Fibroblast of skin of back (primary cell): ENCODE data around the gene NPPA. TPM values are rescaled to one million over a fixed set of nuclear protein-coding genes. Genes with fewer than 3 reads are reported as not detected.
A peak's percentile ranks its signal among the peaks of the same experiment; 100 is the strongest.
"Not testable (repeated sequence)": the region's sequence is repeated elsewhere in the genome, so short reads cannot be mapped to it uniquely, and the experiment has no call there.

ENCODE experiments used
- DNase-seq: peaks from one replicate; pipeline ENCODE4 v3.0.0-alpha.2; 2013
- polyA plus RNA-seq, 2 experiments: library from polyadenylated mRNA; unstranded; fragments of 120-200 nt; gene quantifications; one replicate each; pipeline ENCODE4 v1.2.1, GENCODE V29; 2013; ENCODE audit not compliant: insufficient read length in 2 of 2

NPPA gene
- 0.22 TPM for polyA plus RNA-seq (2013, experiment 1 of 2; ENCODE audit: insufficient read length)
- not detected for polyA plus RNA-seq (2013, experiment 2 of 2; ENCODE audit: insufficient read length)

DNA sequence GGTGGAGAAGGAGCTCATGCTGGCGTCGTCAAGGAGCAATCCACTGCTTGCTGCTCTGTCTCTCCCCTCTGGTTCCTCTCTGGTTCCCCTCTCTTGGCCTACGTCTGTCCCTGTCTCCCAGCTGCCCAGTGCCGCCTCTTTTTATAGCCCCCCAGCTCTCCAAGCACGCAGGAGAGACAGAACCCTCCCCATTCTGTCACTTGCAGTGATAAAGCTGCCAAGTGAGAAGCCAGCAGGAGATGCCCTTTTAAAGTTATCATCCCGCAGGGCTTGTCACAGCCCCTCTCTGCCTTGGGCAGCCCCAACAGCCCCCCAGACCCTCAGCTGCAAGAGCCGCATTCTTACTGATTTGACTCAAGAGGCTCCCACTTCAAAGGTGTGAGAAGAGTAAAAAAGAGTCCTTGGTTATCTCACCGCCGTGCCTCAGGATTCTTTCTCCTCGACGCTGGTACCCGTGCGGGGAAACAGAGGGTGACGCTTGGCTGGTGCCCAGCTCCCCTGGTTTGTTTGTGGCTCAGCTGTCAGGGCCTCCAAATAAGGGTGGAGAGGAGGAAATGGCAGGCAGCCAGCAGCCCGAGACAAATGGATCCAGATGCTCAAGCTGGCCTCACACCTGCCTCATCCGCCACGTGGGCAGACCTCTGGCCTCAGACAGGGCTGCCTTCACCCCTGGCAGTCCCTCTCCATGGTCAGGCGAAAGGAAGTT, at the start of gene NPPA:
NPPA (minus strand) TSS at position 117 of the 706 bp plus-strand sequence; CDS start at position 18, 99 bp downstream.
- DNase-seq = peak; percentile 11

DNA sequence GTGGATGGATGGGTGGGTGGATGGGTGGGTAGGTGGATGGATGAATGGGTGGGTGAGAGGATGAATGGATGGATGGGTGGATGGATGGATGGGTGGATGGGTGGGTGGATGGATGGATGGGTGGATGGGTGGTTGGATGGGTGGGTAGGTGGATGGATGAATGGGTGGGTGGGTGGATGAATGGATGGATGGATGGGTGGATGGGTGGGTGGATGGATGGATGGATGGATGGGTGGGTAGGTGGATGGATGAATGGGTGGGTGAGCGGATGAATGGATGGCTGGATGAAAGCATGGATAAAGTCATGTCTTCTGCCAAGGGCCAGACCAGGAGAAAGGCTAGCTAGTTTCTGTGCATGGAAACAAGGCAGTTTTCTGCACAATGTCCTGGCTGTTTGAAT, 46.9 kb upstream of the NPPA start:
- DNase-seq = not testable (repeated sequence)

DNA sequence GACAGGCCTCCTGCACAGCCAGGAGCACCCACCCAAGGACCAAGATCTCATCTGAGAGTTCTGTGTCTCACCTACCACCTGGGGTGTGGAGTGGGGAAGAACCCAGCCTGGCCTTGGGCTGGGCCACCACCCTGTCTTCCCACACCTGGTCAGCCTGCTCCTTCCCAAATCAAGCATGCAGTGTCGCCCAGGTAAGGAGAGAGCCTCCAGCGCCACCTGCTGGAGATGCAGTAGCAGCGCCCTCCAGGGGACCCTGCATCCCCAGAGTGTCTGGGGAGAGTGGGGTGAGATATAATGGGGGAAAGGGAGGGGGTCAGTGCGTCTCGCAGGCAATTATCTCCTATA, 46.3 kb upstream of the NPPA start:
- peak; percentile 21 for DNase-seq

- no peak for DNase-seq
Observed at GRCh38 chr1:11891433-11892186, 44.0 kb upstream of the NPPA start.

DNA sequence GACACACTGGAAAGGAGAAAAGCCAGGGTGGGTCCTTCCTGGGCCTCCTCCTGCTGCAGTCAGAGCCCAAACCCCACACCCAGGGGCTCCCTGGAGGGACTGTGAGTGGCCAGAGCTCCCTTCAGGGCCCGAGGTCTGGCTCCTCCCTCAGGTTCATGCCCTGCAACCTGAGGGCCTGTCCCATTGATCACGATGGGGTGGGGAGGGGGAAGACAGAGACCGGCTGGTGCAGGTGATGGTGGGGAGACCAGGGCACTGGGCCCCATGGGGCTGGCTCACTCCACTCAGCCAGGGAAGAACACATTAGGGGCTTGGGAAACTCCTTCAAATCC, 41.3 kb upstream of the NPPA start:
- DNase-seq = no peak

DNA sequence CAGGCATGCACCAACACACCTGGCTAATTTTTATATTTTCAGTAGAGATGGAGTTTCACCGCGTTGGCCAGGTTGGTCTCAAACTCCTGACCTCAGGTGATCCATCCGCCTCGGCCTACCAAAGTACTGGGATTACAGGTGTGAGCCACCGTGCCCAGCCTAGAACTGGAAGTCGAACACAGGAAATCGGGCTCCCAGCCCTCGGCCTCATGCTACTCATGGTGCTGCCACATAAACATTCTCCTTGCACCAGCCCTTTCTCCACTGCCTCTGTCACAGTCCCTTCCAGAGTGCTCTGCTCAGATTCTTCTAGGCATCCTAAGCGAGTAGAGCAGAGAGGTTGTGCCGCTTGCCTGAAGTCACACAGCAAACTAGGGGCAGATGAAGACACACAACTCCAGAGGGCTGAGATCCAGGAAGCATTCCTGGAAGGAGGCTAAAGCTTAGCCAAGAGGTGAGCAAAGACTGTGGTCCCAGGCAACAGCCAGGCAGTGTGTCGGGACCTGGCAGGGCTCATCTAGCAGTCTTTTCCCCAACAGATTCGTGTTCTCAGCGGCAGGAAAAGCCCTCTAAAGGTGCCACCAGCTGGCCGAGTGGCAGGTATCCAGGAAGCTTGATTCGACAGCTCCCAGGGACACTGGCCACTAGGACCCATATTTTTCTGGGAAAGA, 40.8 kb upstream of the NPPA start:
- no peak for DNase-seq

DNA sequence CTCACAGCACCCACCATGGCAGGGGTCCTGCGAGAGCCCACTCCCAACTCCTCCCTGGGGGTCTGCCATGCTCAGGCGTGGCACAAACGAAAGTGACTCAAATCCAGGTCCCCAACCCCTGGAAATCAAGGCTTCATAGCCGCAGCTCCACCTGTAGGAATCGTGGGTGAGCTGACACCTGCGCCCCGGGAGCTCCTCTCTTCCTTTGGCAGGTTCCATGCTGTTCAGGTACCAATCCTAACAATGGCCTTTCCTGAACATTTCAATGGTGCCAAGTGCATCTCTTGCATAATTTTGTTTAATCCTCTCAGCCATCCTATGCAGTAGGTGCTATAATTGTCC, 40.1 kb upstream of the NPPA start:
- DNase-seq = no peak

DNA sequence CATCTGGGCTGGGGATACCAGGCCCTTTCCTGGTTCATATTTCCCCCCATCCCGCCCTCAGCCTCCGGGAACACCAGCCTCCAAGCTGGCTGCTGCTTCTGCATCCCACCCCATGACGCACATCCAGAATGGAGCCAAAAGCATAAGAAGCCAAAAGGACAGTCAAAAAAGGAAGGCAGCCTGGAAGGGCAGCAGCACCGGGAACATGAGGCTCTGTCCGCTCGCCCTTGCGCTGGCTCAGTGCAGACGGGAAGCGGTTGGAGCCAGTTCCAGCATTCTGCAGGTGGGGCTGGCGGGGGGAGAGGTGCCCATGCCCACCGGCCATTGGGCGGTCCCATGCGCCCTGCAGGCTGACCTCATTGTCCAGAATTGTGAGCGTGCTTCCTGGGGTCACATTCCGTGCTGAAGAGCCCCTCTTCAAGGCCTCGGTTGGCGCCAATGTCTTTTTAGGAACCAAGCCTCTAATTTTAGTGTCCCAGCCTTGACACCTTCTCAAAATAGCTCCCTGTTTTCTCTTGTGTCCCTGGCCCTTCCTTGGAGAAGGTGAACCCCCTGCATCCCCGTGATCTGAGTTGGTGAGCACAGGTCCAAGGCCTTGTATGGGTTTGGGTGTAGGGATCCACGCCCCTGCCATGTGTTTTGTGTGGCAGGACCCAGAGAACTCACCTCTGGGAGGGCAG, 39.5 kb upstream of the NPPA start:
- no peak for DNase-seq

DNA sequence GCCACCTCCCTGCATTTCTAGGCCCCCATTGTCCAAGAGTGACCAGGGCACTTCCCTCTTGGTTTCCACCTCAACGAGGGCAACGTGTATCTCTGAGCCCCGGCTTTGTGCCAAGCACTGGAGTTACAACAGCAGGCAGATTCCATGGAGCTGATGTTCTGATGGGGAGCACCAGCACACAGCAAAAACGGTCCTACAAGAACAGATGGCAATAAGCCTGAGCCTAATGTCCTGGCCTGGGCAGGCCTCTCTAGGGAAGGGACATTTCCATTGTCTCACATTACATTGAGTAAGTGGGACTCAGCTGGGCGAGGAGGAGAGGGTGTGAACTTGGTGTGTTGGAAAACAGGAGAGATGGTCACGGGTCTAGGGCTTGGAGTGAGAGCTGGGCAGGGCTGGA, 38.3 kb upstream of the NPPA start:
- DNase-seq = no peak

- DNase-seq = no peak
Observed at GRCh38 chr1:11882814-11883538, 35.4 kb upstream of the NPPA start.

- no peak for DNase-seq
Observed at GRCh38 chr1:11881749-11882441, 34.3 kb upstream of the NPPA start.

- no peak for DNase-seq
Observed at GRCh38 chr1:11880911-11881748, 33.5 kb upstream of the NPPA start.

DNA sequence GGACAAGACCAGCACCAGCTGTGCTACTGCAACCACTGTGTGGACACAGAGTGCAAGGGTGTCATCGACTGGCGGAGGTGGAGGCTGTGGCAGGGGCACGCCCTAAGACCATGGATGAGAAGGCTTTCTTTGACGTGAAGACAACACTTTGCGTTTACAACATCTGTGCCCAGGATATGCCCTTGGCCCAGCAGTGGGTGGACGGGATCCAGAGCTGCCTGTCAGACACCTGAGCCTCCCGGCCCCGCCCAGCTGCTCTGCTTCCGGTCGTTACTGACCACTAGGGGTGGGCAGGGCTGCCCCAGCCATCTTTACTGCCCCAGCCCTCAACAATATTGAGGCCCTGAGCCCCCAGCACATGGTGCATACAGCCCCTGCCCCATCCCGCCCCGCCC, 32.6 kb upstream of the NPPA start:
- DNase-seq = no peak

DNA sequence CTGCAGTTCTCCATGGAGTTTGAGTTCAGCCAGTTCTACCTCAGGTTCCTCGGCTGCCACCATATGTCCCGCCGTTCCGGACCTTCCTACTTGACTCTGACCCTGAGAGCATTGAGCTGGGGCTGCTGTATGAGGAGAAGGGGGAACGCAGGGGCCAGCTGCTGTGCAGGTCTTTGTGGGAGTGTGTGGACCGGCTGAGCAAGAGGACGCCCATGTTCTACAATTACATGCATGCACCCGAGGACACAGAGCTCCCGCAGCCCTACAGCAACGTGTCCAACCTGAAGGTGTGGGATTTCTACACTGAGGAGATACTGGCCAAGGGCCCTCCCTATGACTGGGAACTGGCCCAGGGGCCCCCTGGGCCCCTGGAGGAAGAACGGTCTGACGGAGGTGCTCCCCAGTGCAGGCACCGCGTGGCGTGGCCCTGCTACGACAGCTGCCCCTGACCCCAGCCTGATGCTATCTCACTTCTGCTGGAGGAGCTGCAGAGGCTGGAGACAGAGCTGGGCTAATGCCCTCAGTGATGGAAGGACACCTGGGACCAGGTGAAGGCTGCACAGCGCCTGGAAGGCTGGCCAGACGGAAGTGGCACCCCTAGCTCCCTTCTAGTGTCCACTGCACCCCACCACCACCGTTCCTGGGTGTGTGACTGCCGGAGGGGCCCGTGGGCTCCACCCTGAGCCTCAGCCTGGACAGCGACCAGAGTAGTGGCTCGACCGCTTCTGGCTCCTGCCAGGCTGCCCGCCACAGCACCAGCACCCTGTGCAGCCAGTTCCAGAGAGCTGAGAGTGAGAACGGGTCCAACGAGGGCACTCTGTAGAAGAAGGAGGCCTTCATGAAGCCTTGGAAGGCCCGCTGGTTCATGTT, 32.0 kb upstream of the NPPA start:
- DNase-seq = no peak

DNA sequence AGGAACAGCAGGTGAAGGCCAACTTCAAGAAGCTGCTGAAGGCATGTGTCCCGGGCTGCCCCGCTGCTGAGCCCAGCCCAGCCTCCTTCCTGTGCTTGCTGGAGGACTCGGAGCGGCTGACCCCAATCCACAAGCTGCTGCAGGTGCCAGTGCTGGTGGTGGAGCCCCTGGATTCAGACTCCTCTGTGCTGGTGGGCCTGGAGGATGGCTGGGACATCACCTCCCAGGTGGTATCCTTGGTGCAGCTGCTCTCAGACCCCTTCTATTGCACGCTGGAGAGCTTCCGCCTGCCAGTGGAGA, 31.3 kb upstream of the NPPA start:
- DNase-seq = no peak

DNA sequence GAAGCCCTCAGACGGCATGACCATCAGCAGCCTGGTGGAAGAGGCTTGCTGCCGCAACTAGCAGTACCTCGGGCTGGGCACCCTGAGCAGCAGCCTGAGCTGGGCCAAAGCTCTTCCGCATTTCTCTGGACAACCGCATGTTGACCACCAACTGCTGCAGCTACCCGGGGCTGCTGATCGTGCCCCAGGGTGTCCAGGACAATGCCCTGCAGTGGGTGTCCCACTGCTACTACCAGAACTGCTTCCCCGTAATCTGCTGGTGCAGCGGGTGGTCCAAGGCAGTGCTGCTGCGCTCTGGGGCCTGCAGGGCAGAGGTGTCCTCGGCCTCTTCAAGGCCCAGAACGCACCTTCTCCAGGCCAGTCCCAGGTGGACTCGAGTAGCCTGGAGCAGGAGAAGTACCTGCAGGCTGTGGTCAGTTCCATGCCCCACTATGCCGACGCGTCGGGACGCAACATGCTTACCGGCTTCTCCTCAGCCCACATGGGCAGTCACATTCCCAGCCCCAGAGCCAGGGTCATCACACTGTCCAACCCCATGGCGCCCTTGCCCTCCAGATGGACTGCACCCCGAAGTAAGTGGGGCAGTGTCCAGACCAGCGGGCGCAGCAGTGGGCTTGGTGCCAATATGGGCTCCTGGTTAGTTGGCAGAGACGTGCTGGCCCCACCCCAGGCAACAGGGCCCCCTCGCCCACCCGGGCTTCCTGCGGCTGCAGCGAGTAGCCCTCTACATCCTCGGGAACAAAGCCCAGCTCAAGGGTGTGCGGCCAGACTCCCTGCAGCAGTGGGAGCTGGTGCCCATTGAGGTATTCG, 30.7 kb upstream of the NPPA start:
- DNase-seq = no peak

GRCh38 chr1:11877074-11877473, 29.5 kb upstream of the NPPA start:
- no peak for DNase-seq

DNA sequence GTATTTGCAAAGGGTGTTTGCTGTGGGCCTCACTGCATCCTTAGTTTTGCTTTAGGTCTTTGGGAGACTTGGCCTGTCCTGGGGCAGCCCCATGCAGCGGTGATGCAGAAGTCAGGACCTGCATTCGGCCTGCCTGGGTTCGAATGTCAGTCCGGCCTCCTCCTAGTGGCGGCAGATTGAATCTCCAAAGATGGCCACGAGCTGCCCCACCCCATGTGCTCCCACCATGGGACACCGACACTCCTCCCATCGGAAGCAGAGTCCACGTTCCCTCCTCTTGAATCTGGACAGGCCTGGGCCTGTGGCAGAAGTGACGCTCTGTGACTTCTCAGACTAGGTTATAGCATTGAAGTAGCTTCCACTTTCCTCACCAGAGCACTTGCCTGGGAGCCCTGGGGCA, 27.5 kb upstream of the NPPA start:
- DNase-seq = no peak

DNA sequence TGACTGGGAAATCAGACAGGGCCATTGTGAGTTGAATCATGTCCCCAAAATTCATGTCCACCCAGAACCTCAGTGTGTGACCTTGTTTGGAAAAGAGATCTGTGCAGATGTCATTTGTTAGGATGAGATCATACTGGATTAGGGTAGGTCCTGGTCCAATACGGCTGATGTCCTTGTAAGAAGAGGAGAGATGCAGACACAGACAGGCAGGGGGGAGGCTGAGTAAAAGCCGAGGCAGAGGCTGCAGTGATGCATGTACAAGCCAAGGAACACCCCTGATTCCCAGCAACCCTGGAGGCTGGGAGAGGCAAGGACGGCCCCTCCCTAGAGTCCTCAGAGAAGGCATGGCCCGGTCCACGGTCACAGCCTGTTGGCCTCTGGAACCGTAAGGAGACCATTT, 27.0 kb upstream of the NPPA start:
- no peak for DNase-seq

- no peak for DNase-seq
Observed at GRCh38 chr1:11874258-11874562, 26.6 kb upstream of the NPPA start.
